Measurements from ENCODE around the gene TSPAN16.

- peak in 2 of 3 donors; percentile 83 to 93 for TF ChIP-seq POLR2AphosphoS5 (IDR thresholded peaks at IDR 0.05)
- TF ChIP-seq CTCF (IDR thresholded peaks at IDR 0.05) = no peak
Observed at GRCh38 chr19:11346104-11346940, 50.4 kb downstream of the TSPAN16 start, which contains the start of the genes CCDC159 and TMEM205.

Data from suprapubic skin (tissue), 3 donors.